ENCODE measurements around the gene SEC14L6. TPM values are rescaled to one million over a fixed set of nuclear protein-coding genes. Genes with fewer than 3 reads are reported as not detected.
A peak's percentile ranks its signal among the peaks of the same experiment; 100 is the strongest.
"Not testable (repeated sequence)": the region's sequence is repeated elsewhere in the genome, so short reads cannot be mapped to it uniquely, and the experiment has no call there.

Gene SEC14L6
- total RNA-seq = 3.7 and 4.8 TPM in 2 replicates
- long read RNA-seq = 0 reads

DNA sequence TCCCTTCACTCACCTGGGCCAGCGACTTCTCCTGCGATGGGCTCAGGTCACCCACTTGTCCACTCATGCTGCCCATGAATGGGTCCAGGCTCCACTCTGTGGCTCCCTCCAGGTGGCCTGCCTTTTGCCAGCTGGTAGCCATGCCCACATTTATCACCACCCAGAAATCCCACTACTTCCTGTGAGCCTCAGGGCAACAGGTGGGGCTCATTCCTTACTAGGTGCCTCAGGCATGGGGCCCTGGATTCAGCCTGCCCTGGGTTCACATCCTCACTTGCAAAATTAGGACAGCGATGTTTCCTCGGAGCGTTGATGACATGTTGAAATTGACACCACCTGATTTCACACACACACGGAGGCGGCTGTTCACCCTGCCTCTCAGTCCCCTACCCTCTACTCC is at the start of gene SEC14L6:
TSS of gene SEC14L6 (minus strand) at position 126 of the 400 bp plus-strand sequence. CDS start at position 67, 59 bp downstream.
- H3K9me3 Mint-ChIP-seq (ENCODE audit: low read depth) = no peaks in the 10 kb centered on the region
- H3K4me1 Mint-ChIP-seq (ENCODE audit: low read depth) = peaks cover 4% of the 10 kb centered on the region
- TF ChIP-seq, protein P1, sequence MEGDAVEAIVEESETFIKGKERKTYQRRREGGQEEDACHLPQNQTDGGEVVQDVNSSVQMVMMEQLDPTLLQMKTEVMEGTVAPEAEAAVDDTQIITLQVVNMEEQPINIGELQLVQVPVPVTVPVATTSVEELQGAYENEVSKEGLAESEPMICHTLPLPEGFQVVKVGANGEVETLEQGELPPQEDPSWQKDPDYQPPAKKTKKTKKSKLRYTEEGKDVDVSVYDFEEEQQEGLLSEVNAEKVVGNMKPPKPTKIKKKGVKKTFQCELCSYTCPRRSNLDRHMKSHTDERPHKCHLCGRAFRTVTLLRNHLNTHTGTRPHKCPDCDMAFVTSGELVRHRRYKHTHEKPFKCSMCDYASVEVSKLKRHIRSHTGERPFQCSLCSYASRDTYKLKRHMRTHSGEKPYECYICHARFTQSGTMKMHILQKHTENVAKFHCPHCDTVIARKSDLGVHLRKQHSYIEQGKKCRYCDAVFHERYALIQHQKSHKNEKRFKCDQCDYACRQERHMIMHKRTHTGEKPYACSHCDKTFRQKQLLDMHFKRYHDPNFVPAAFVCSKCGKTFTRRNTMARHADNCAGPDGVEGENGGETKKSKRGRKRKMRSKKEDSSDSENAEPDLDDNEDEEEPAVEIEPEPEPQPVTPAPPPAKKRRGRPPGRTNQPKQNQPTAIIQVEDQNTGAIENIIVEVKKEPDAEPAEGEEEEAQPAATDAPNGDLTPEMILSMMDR (IDR thresholded peaks at IDR 0.05; ENCODE audit: unreplicated experiment) = no peak
- H3K36me3 Mint-ChIP-seq (ENCODE audit: insufficient read depth) = no peaks in the 10 kb centered on the region
- no peak within 1 kb of the TSS for H3K4me3 Mint-ChIP-seq (ENCODE audit: low read depth)
- H3K27ac Mint-ChIP-seq = peak within 1 kb of the TSS; percentile 27
- H3K27me3 Mint-ChIP-seq = peaks cover 20% of the 10 kb centered on the region
- no peak for DNase-seq (ENCODE audit: low spot score, unreplicated experiment)

DNA sequence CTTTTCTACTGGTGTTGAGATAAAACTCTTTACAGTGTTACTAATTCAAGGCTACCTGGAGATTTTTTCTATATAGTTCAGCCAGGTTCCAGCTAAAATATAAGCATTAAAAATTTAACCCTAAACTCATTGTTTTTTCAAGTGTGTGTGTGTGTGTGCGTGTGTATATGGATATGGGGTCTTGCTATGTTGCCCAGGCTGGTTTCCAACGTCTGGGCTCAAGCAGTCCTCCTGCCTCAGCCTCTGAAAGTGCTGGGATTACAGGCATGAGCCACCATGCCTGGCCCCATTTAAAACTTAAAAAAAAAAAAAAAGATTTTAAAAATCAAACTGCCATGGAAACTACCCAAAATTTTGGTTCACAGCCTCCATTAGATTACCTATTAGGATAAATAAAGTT is 49.7 kb upstream of the SEC14L6 start:
- H3K9me3 Mint-ChIP-seq (ENCODE audit: low read depth) = no peaks in the 10 kb centered on the region
- H3K4me1 Mint-ChIP-seq (ENCODE audit: low read depth) = no peaks in the 10 kb centered on the region
- no peak for DNase-seq (ENCODE audit: low spot score, unreplicated experiment)
- no peaks in the 10 kb centered on the region for H3K36me3 Mint-ChIP-seq (ENCODE audit: insufficient read depth)
- TF ChIP-seq, protein P1 (IDR thresholded peaks at IDR 0.05; ENCODE audit: unreplicated experiment) = no peak
- no peak overlapping the region for H3K27ac Mint-ChIP-seq
- peaks cover 10% of the 10 kb centered on the region for H3K27me3 Mint-ChIP-seq
- H3K4me3 Mint-ChIP-seq (ENCODE audit: low read depth) = no peak overlapping the region

DNA sequence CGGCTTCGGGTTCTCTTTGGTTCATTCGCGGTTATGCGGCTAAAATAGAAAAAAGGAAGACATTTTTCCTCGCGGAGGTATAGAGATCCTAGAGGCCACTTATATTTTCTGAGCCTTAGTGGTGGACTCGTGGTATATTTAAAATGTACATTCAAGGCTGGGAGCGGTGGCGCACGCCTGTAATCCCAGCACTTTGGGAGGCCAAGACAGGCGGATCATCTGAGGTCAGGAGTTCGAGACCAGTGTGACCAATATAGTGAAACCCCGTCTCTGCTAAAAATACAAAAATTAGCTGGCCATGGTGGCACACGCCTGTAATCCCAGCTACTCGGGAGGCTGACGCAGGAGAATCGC is 45.8 kb upstream of the SEC14L6 start:
- not testable (repeated sequence) for H3K36me3 Mint-ChIP-seq (ENCODE audit: insufficient read depth); DNase-seq (ENCODE audit: low spot score, unreplicated experiment); H3K27me3 Mint-ChIP-seq; H3K4me1 Mint-ChIP-seq (ENCODE audit: low read depth); H3K9me3 Mint-ChIP-seq (ENCODE audit: low read depth); H3K27ac Mint-ChIP-seq; H3K4me3 Mint-ChIP-seq (ENCODE audit: low read depth)

DNA sequence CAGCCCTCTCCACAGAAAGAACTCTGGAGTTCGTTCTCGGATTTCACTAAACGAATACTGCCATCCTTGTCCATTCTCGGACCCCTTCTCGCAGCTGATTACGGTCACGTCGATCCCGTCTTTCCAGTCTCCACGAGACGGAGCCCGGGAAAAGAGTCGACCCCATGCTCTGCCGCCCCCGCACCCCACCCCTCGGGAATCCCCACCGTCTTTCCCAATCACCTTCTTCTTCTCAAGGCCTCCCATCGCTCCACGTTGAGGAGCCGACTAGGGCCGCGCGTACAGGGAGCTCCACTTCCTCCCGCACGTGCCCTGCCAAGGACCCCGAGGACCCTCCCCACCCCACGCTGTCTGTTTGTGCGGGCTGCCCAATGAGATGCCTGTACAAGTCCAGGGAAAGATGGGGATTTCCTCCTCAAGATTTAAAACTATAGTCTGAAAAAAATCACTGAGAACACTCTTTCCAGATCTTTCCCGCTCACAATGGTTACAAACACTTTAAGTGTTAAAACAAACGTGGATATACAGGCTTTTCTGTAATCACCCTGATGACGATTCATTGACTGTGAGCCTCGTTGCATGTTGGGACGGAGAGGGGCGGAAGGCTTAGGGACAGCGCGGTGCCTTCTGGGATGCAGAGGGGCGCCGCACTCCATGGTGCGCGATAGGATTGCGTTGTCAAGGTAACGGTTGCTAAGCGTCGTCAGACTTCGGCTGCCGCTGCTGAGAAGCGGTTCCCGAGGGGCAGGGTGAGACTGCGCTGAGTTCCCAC is 45.2 kb upstream of the SEC14L6 start, which contains the start of gene PES1:
TSS of gene PES1 (minus strand) at position 323 of the 772 bp plus-strand sequence. CDS start at position 246, 77 bp downstream.
- H3K27ac Mint-ChIP-seq = no peak within 1 kb of the TSS
- TF ChIP-seq, protein P1 (IDR thresholded peaks at IDR 0.05; ENCODE audit: unreplicated experiment) = no peak
- H3K36me3 Mint-ChIP-seq (ENCODE audit: insufficient read depth) = peaks cover 3% of the 10 kb centered on the region
- H3K27me3 Mint-ChIP-seq = peaks cover 10% of the 10 kb centered on the region
- DNase-seq (ENCODE audit: low spot score, unreplicated experiment) = peak; percentile 88
- peaks cover 2% of the 10 kb centered on the region for H3K4me1 Mint-ChIP-seq (ENCODE audit: low read depth)
- no peak within 1 kb of the TSS for H3K4me3 Mint-ChIP-seq (ENCODE audit: low read depth)
- no peaks in the 10 kb centered on the region for H3K9me3 Mint-ChIP-seq (ENCODE audit: low read depth)

DNA sequence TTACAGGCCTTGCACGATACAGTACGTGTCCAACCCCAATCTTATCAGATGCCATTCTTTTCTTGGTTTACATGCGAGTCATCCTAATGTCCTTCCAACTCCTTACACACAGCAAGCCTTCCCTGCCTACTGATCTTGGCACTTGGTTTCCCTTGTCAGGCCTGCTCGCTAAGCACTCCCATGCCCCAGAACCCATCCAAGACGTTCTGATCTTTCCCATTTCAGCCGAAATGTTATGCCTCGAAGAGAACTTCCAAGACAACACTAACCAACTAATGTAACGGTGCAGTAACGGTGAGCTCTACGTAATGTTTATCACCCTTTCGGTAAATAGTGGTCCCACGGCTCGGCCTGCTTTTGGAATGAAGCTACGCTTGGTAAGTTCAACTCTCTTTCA is 44.6 kb upstream of the SEC14L6 start:
- TF ChIP-seq, protein P1 (IDR thresholded peaks at IDR 0.05; ENCODE audit: unreplicated experiment) = no peak
- Mint-ChIP-seq H3K27ac (no peak overlapping the region), H3K4me3 (ENCODE audit: low read depth) (no peak overlapping the region), H3K27me3 (peaks cover 10% of the 10 kb centered on the region), H3K9me3 (ENCODE audit: low read depth) (no peaks in the 10 kb centered on the region), H3K36me3 (ENCODE audit: insufficient read depth) (peaks cover 3% of the 10 kb centered on the region), H3K4me1 (ENCODE audit: low read depth) (peaks cover 2% of the 10 kb centered on the region)
- DNase-seq (ENCODE audit: low spot score, unreplicated experiment) = no peak

DNA sequence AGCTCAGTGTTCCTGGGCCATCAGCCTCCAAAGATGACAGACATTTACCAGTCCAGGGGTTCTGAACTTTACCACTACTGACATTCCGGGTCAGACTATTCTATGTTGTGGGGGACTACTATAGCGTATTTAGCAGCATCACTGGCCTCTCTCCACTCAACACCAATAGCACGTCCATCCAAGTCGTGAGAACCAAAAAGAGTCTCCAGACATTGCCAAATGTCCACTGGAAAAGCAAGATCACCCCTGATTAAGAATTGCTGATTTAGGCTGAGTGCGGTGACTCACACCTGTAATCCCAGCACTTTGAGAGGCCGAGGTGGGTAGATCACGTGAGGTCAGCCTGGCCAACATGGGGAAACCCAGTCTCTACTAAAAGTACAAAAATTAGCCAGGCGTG is 39.9 kb upstream of the SEC14L6 start:
- Mint-ChIP-seq H3K36me3 (ENCODE audit: insufficient read depth) (peaks cover 7% of the 10 kb centered on the region), H3K9me3 (ENCODE audit: low read depth) (no peaks in the 10 kb centered on the region), H3K27ac (no peak overlapping the region), H3K4me1 (ENCODE audit: low read depth) (peaks cover 2% of the 10 kb centered on the region), H3K4me3 (ENCODE audit: low read depth) (no peak overlapping the region), H3K27me3 (no peaks in the 10 kb centered on the region)
- no peak for DNase-seq (ENCODE audit: low spot score, unreplicated experiment)
- TF ChIP-seq, protein P1 (IDR thresholded peaks at IDR 0.05; ENCODE audit: unreplicated experiment) = no peak

Measured in progenitor cell of endocrine pancreas (in vitro differentiated cells).